Osteoblast (primary cell): ENCODE measurements around the gene WHRN. TPM values are rescaled to one million over a fixed set of nuclear protein-coding genes. Genes with fewer than 3 reads are reported as not detected.

Experiments used
- DNase-seq: peaks from one replicate; pipeline ENCODE4 v3.0.0; 2011; ENCODE audit warnings: low spot score, mixed read lengths; ENCODE audit not compliant: insufficient read length; ENCODE audit errors: missing footprints
- H2AFZ ChIP-seq: 2 replicates; pipeline ENCODE4 v1.6.0; 2011; ENCODE audit warnings: mild to moderate bottlenecking, low read length
- H3K27ac ChIP-seq: 2 replicates; pipeline ENCODE4 v1.5.1; 2011; ENCODE audit warnings: mild to moderate bottlenecking, low read depth, low read length, moderate library complexity
- H3K27me3 ChIP-seq: 2 replicates; pipeline ENCODE4 v1.6.0; 2012; ENCODE audit warnings: mild to moderate bottlenecking, control low read depth, inconsistent platforms, low read length, moderate library complexity; ENCODE audit not compliant: insufficient read depth
- H3K36me3 ChIP-seq: 2 replicates; pipeline ENCODE4 v1.5.1; 2011; ENCODE audit warnings: mild to moderate bottlenecking, low read length, control low read depth, moderate library complexity; ENCODE audit not compliant: insufficient read depth
- H3K4me1 ChIP-seq: 2 replicates; pipeline ENCODE4 v1.5.1; 2011; ENCODE audit warnings: mild to moderate bottlenecking, low read length, control low read depth, moderate library complexity; ENCODE audit not compliant: insufficient read depth
- H3K4me2 ChIP-seq: 2 replicates; pipeline ENCODE4 v1.6.0; 2011; ENCODE audit warnings: mild to moderate bottlenecking, low read length; ENCODE audit not compliant: insufficient read depth
- H3K4me3 ChIP-seq: fragments of 200-600 bp; sonication (generic); 3 replicates; pipeline ENCODE4 v1.5.1; 2012; ENCODE audit warnings: mild to moderate bottlenecking, low read length, inconsistent platforms; ENCODE audit not compliant: insufficient read depth
- H3K79me2 ChIP-seq: 2 replicates; pipeline ENCODE4 v1.6.0; 2012; ENCODE audit warnings: mild to moderate bottlenecking, low read length, control low read depth, inconsistent platforms; ENCODE audit not compliant: insufficient read depth
- H3K9me3 ChIP-seq: 2 replicates; pipeline ENCODE4 v1.5.1; 2011; ENCODE audit warnings: low read depth, low read length, control low read depth
- H4K20me1 ChIP-seq: 2 replicates; pipeline ENCODE4 v1.6.0; 2012; ENCODE audit warnings: mild to moderate bottlenecking, low read length, control low read depth; ENCODE audit not compliant: insufficient read depth
- total RNA-seq: library from RNA; depleted of rRNA; stranded (reverse); fragments of >200 nt; gene quantifications from 2 replicates; pipeline ENCODE4 v1.2.3, GENCODE V29; 2012
- TF ChIP-seq, protein P1 (sequence below): IDR thresholded peaks from 2 replicates; pipeline ENCODE4 v1.5.1; 2011; ENCODE audit warnings: mild to moderate bottlenecking, low read depth, low read length, moderate library complexity; ENCODE audit errors: extremely low read depth

The WHRN gene
- total RNA-seq, 1 donor: 2.2 TPM

DNA sequence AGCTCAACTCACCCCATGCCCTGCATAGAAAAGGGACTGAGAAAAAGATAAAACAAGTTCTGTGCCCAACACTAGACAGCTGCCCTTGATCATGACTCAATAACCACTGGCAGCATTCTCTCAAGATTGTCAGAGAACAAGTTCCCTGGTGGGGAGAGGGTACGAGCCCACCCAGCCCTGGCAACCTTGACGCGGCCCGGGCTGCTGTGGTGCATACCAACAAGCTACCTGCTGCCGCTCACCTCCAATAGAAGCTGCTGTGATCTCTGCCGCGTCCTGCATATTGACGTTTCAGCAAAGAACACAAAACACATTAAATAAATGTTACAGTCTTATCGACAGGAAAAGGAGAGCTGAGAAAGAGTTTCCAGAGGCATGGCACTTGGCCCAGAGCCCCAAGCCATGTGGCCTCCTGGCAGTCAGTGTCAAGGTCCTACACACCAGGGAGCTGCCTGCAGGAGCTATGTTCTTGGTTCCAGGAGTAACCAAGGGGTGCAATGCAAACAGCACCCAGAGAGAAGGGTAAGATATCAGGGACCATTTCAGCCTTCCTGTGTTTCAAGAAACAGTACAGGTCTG lies 28.3 kb downstream of the WHRN start:
- H4K20me1 ChIP-seq: no peaks in the 10 kb centered on the region
- H3K9me3 ChIP-seq: no peaks in the 10 kb centered on the region
- H3K27ac ChIP-seq: no peak overlapping the region
- H3K4me1 ChIP-seq: no peaks in the 10 kb centered on the region
- H3K4me3 ChIP-seq: no peak overlapping the region
- TF ChIP-seq, protein P1, sequence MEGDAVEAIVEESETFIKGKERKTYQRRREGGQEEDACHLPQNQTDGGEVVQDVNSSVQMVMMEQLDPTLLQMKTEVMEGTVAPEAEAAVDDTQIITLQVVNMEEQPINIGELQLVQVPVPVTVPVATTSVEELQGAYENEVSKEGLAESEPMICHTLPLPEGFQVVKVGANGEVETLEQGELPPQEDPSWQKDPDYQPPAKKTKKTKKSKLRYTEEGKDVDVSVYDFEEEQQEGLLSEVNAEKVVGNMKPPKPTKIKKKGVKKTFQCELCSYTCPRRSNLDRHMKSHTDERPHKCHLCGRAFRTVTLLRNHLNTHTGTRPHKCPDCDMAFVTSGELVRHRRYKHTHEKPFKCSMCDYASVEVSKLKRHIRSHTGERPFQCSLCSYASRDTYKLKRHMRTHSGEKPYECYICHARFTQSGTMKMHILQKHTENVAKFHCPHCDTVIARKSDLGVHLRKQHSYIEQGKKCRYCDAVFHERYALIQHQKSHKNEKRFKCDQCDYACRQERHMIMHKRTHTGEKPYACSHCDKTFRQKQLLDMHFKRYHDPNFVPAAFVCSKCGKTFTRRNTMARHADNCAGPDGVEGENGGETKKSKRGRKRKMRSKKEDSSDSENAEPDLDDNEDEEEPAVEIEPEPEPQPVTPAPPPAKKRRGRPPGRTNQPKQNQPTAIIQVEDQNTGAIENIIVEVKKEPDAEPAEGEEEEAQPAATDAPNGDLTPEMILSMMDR: no peak
- no peak overlapping the region for H2AFZ ChIP-seq
- H3K27me3 ChIP-seq: no peaks in the 10 kb centered on the region
- H3K4me2 ChIP-seq: no peak overlapping the region
- no peaks in the 10 kb centered on the region for H3K36me3 ChIP-seq
- no peak for DNase-seq
- no peaks in the 10 kb centered on the region for H3K79me2 ChIP-seq

DNA sequence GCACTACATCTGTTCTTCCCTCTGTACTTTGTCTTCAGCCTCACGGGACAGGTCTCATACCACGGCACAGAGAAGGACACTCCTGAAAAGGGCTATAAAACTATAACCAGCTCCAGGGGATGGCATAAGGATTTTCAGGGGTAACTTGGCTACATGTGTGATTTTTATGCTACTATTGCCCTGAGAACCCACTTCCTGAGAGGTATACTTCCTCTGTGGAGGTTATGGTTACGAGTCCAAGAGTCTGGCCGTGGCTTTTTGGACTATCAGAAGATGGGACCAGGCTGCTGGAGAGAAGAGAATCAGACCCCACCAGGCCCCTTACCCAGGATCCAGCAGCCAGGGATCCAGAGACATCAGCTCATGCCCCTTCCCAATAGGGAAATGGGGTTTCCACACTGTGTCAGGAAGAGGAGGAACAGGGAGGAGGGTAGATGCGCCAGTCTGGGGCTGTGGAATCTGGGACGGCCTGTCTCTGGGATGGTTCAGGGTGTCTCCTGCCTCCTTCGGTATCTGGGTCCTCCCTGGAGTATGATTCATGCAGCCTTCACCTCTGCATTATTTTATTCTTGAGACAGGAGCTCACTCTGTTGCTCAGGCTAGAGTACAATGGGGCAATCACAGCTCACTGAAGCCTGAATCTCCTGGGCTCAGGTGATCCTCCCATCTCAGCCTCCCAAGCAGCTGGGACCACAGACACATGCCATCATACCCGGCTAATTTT lies 29.7 kb downstream of the WHRN start:
- TF ChIP-seq, protein P1: no peak
- no peak overlapping the region for H3K27ac ChIP-seq
- no peaks in the 10 kb centered on the region for H3K79me2 ChIP-seq

DNA sequence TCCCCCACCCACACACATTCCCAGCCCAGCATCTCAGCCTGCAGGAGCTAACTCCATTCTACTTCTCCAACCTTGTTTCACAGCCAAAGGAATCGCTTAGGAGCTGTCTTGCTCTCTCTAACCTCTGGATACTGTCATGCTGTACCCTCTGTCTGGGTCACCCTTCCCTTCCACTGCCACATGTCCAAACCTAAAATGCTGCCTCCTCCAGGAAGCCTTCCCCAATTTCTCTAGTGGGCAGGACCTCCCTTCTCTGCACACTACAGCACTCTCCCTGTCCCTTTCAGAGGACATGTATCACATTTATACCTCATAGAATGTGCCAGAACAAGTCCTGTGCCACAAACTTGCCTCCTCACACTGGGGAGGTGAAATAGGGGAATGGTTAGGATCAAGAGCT lies 30.8 kb downstream of the WHRN start:
- Histone ChIP-seq H3K4me3 (no peak overlapping the region), H3K4me1 (no peaks in the 10 kb centered on the region), H3K27me3 (no peaks in the 10 kb centered on the region), H3K4me2 (no peak overlapping the region), H3K79me2 (no peaks in the 10 kb centered on the region), H3K27ac (no peak overlapping the region), H2AFZ (no peak overlapping the region), H4K20me1 (no peaks in the 10 kb centered on the region), H3K36me3 (no peaks in the 10 kb centered on the region), H3K9me3 (no peaks in the 10 kb centered on the region)
- DNase-seq: no peak
- TF ChIP-seq, protein P1: no peak

More for the DNA sequence above, 29.7 kb downstream of the WHRN start:
- H3K27me3 ChIP-seq: no peaks in the 10 kb centered on the region
- H3K4me2 ChIP-seq: no peak overlapping the region
- H3K9me3 ChIP-seq: no peaks in the 10 kb centered on the region
- no peaks in the 10 kb centered on the region for H3K36me3 ChIP-seq
- no peaks in the 10 kb centered on the region for H3K4me1 ChIP-seq
- H2AFZ ChIP-seq: no peak overlapping the region
- H3K4me3 ChIP-seq: no peak overlapping the region
- DNase-seq: no peak
- H4K20me1 ChIP-seq: no peaks in the 10 kb centered on the region

DNA sequence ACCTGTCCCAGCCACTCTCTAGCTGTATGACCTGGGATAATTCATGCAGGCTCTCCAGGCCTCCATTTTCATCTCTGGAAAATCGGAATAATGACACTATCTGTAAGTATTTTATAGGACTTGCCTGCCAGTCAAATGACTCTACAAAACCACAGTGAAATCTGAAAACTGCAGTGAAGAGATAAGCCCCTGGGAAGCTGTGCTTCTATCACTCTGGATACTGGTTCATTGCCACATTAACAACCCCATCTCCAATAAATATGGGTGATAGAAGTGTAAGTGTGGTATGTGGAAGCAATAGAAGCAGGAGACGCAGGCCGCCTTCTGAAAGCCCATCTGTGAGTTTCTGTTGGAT lies 31.8 kb downstream of the WHRN start:
- no peak for DNase-seq

More for the DNA sequence above, 31.8 kb downstream of the WHRN start:
- no peaks in the 10 kb centered on the region for H3K9me3 ChIP-seq
- H2AFZ ChIP-seq: no peak overlapping the region
- H3K4me1 ChIP-seq: no peaks in the 10 kb centered on the region
- TF ChIP-seq, protein P1: no peak
- no peaks in the 10 kb centered on the region for H4K20me1 ChIP-seq
- H3K79me2 ChIP-seq: no peaks in the 10 kb centered on the region
- no peaks in the 10 kb centered on the region for H3K27me3 ChIP-seq
- no peak overlapping the region for H3K4me2 ChIP-seq
- H3K27ac ChIP-seq: no peak overlapping the region
- H3K4me3 ChIP-seq: no peak overlapping the region
- H3K36me3 ChIP-seq: no peaks in the 10 kb centered on the region
